Measurements from ENCODE around the gene AUTS2.

Gene AUTS2

GRCh38 chr7:70131817-70132216 is 533.5 kb downstream of the AUTS2 start:
- TF ChIP-seq CTCF (IDR thresholded peaks at IDR 0.05), result no peak

- TF ChIP-seq CTCF (IDR thresholded peaks at IDR 0.05), result no peak
These were observed 534.1 kb downstream of the AUTS2 start for GRCh38 chr7:70132226-70132851.

GRCh38 chr7:70132852-70133690 is 534.8 kb downstream of the AUTS2 start:
- TF ChIP-seq CTCF (IDR thresholded peaks at IDR 0.05), result no peak

GRCh38 chr7:70134029-70134770 is 535.9 kb downstream of the AUTS2 start:
- TF ChIP-seq CTCF (IDR thresholded peaks at IDR 0.05), result no peak

- no peak for TF ChIP-seq CTCF (IDR thresholded peaks at IDR 0.05)
These were observed 537.4 kb downstream of the AUTS2 start for GRCh38 chr7:70135656-70136055.

- TF ChIP-seq CTCF (IDR thresholded peaks at IDR 0.05), result no peak
These were observed 538.9 kb downstream of the AUTS2 start for GRCh38 chr7:70137126-70137525.

GRCh38 chr7:70142247-70142932 is 544.1 kb downstream of the AUTS2 start:
- no peak for TF ChIP-seq CTCF (IDR thresholded peaks at IDR 0.05)

Data from LNCAP (cell line).